SK-N-SH treated with all-trans-retinoic acid at 6 μM for 48 hours (cell line): ENCODE data around the gene PAX1.

Source experiments
- ATAC-seq: fragments of 200-7000 bp; cut with Tn5 transposase; 3 replicates; pipeline ENCODE4 v1.9.1; 2020; ENCODE audit warnings: mild to moderate bottlenecking, moderate library complexity
- ARNTL ChIP-seq: fragments of 450-650 bp; formaldehyde crosslinking; IDR thresholded peaks from 2 replicates; pipeline ENCODE4 v1.5.0; 2020; ENCODE audit warnings: low read depth, mild to moderate bottlenecking, moderate library complexity, borderline replicate concordance
- BACH2 ChIP-seq: fragments of 250-450 bp; sonication (Bioruptor Pico); IDR thresholded peaks from 2 replicates; pipeline ENCODE4 v1.9.0; 2021; ENCODE audit warnings: mild to moderate bottlenecking, borderline replicate concordance
- CREB5 ChIP-seq: fragments of 250-450 bp; sonication (Bioruptor Pico); IDR thresholded peaks from 2 replicates; pipeline ENCODE4 v1.5.1; 2020; ENCODE audit warnings: low read depth, mild to moderate bottlenecking, moderate library complexity
- CSDC2 ChIP-seq: fragments of 250-450 bp; sonication (Bioruptor Pico); IDR thresholded peaks from 2 replicates; pipeline ENCODE4 v1.5.0; 2020; ENCODE audit warnings: mild to moderate bottlenecking, moderate library complexity
- ESRRG ChIP-seq: fragments of 250-450 bp; sonication (Bioruptor Pico); IDR thresholded peaks from 2 replicates; pipeline ENCODE4 v1.6.1; 2021; ENCODE audit warnings: mild to moderate bottlenecking
- GLIS3 ChIP-seq: fragments of 250-450 bp; sonication (Bioruptor Pico); IDR thresholded peaks from 2 replicates; pipeline ENCODE4 v1.5.0; 2020; ENCODE audit warnings: mild to moderate bottlenecking, moderate library complexity
- OSR1 ChIP-seq: fragments of 250-450 bp; sonication (Bioruptor Pico); IDR thresholded peaks from 2 replicates; pipeline ENCODE4 v1.8.0; 2022; ENCODE audit warnings: moderate library complexity, mild to moderate bottlenecking, inconsistent platforms
- POU6F1 ChIP-seq: fragments of 250-450 bp; sonication (Bioruptor Pico); IDR thresholded peaks from 2 replicates; pipeline ENCODE4 v1.8.0; 2021; ENCODE audit warnings: low read depth, mild to moderate bottlenecking, moderate library complexity, borderline replicate concordance
- PPARA ChIP-seq: fragments of 250-450 bp; sonication (Bioruptor Pico); IDR thresholded peaks from 2 replicates; pipeline ENCODE4 v1.5.0; 2020; ENCODE audit warnings: mild to moderate bottlenecking, borderline replicate concordance
- SNAI2 ChIP-seq: fragments of 250-450 bp; sonication (Bioruptor Pico); IDR thresholded peaks from 2 replicates; pipeline ENCODE4 v1.5.0; 2020; ENCODE audit warnings: mild to moderate bottlenecking, moderate library complexity
- TCF4 ChIP-seq: fragments of 250-450 bp; sonication (Bioruptor Pico); IDR thresholded peaks from 2 replicates; pipeline ENCODE4 v1.8.0; 2021; ENCODE audit warnings: mild to moderate bottlenecking, moderate library complexity, borderline replicate concordance
- TOX ChIP-seq: fragments of 250-450 bp; sonication (Bioruptor Pico); IDR thresholded peaks from 2 replicates; pipeline ENCODE4 v1.8.0; 2021; ENCODE audit warnings: mild to moderate bottlenecking, moderate library complexity, borderline replicate concordance
- TSHZ2 ChIP-seq: fragments of 250-450 bp; sonication (Bioruptor Pico); IDR thresholded peaks from 2 replicates; pipeline ENCODE4 v1.5.0; 2020; ENCODE audit warnings: mild to moderate bottlenecking, moderate library complexity
- ZC3H10 ChIP-seq: fragments of 250-450 bp; sonication (Bioruptor Pico); IDR thresholded peaks from 2 replicates; pipeline ENCODE4 v1.5.1; 2021; ENCODE audit warnings: mild to moderate bottlenecking, moderate library complexity
- ZFP30 ChIP-seq: fragments of 450-650 bp; formaldehyde crosslinking; IDR thresholded peaks from 2 replicates; pipeline ENCODE4 v1.5.0; 2022; ENCODE audit warnings: mild to moderate bottlenecking, moderate library complexity
- ZNF565 ChIP-seq: fragments of 450-650 bp; formaldehyde crosslinking; conservative IDR thresholded peaks from 2 replicates; pipeline ENCODE4 v1.5.0; 2020; ENCODE audit warnings: low read depth, mild to moderate bottlenecking, moderate library complexity
- ZNF70 ChIP-seq: fragments of 450-650 bp; formaldehyde crosslinking; IDR thresholded peaks from 2 replicates; pipeline ENCODE4 v1.5.0; 2020; ENCODE audit warnings: mild to moderate bottlenecking, moderate library complexity

PAX1 gene

GRCh38 chr20:21681234-21681921 lies 24.1 kb upstream of the PAX1 start:
- no peak for TF ChIP-seq BACH2 (CRISPR knock-in tag)
- peak; percentile 57 for ATAC-seq

- TF ChIP-seq TCF4 (CRISPR knock-in tag) (no peak), OSR1 (CRISPR knock-in tag) (no peak), ARNTL (CRISPR knock-in tag) (no peak), ESRRG (CRISPR knock-in tag) (no peak), CSDC2 (CRISPR knock-in tag) (no peak), SNAI2 (CRISPR knock-in tag) (no peak), TOX (CRISPR knock-in tag) (no peak), GLIS3 (no peak), BACH2 (CRISPR knock-in tag) (no peak), POU6F1 (CRISPR knock-in tag) (no peak), CREB5 (CRISPR knock-in tag) (no peak), TSHZ2 (CRISPR knock-in tag) (no peak)
- TF ChIP-seq, all 23 proteins: peak for 0
- peak; percentile 53 for ATAC-seq
Measured at GRCh38 chr20:21681922-21682318, 23.5 kb upstream of the PAX1 start.

- TF ChIP-seq OSR1 (CRISPR knock-in tag): no peak
- no peak for TF ChIP-seq ZC3H10 (CRISPR knock-in tag)
- TF ChIP-seq TSHZ2 (CRISPR knock-in tag): no peak
- no peak for TF ChIP-seq ZNF565 (CRISPR knock-in tag)
- TF ChIP-seq ZFP30 (CRISPR knock-in tag): no peak
- TF ChIP-seq ZNF70: no peak
- no peak for TF ChIP-seq PPARA (CRISPR knock-in tag)
- no peak for TF ChIP-seq SNAI2 (CRISPR knock-in tag)
- TF ChIP-seq TOX (CRISPR knock-in tag): no peak
- no peak for TF ChIP-seq POU6F1 (CRISPR knock-in tag)
- TF ChIP-seq, all 23 proteins: peak for 0
- no peak; the same call in 2 of the 3 replicates for ATAC-seq
Measured at GRCh38 chr20:21682521-21682954, 22.9 kb upstream of the PAX1 start.
